ENCODE results near the gene PCDH8. TPM values are rescaled to one million over a fixed set of nuclear protein-coding genes. Genes with fewer than 3 reads are reported as not detected.

Gene PCDH8
- total and polyA plus RNA-seq, 4 donors: 8.4 to 56.0 (median 36.7) TPM

DNA sequence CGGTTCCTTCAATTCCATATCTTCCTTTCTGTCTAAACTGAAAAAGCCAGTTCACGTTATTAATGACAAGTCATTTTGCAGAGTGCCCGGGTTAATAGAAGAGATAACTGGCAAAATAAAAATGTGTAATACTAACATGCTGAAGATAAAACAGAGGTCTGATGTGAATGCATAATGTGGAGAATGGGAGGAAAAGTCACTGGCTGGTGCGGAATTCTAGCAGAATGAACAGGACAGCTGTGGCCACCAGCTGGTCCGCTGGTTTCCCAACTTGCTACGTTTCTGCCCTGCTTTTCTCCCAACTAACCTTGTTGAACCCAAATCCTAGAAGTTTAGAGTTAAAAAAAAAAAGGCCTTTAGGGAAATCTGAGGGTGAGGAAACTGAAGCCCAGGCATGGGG, 42.4 kb downstream of the PCDH8 start:
- Histone ChIP-seq H3K27ac (ENCODE audit: low read depth, low read length) (no peak overlapping the region), H3K4me3 (ENCODE audit: low read depth, low read length) (no peak overlapping the region), H3K4me1 (ENCODE audit: control insufficient read depth, insufficient read depth, low read length) (no peaks in the 10 kb centered on the region), H3K27me3 (ENCODE audit: control insufficient read depth, insufficient read depth, low read length) (no peaks in the 10 kb centered on the region), H3K36me3 (ENCODE audit: control insufficient read depth, insufficient read depth, low read length) (no peaks in the 10 kb centered on the region), H3K9me3 (ENCODE audit: control insufficient read depth, insufficient read depth, low read length) (no peaks in the 10 kb centered on the region)
- DNase-seq (ENCODE audit: low read depth in 4 of 6, low spot score in 6 of 6): no peak
- 100% methylated on average over 2 of the region's 6 CpGs for WGBS (ENCODE audit: insufficient coverage)

DNA sequence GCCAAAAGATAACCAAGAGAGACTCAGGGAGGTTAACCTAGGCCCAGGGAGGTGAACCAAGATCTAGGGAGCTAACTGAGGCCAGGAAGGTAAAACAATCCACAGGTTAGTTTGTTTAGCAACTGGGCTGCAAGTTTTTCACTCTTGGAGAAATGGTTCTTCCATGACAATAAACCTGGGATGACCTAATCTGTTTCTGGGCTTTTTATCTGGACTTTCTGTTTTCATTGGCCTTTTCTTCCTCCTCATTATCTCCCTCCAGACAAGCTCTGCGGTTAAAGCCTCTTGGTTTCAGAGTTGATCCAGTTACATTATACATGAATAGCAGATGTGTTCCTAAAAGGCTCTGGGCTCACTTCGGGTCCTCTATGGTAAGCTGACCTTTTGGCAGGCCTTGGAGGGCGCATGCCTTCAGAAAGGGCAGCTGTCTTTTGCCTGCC, 44.2 kb downstream of the PCDH8 start:
- Histone ChIP-seq H3K4me3 (ENCODE audit: low read depth, low read length) (no peak overlapping the region), H3K27me3 (ENCODE audit: control insufficient read depth, insufficient read depth, low read length) (no peaks in the 10 kb centered on the region), H3K9me3 (ENCODE audit: control insufficient read depth, insufficient read depth, low read length) (no peaks in the 10 kb centered on the region), H3K27ac (ENCODE audit: low read depth, low read length) (no peak overlapping the region), H3K4me1 (ENCODE audit: control insufficient read depth, insufficient read depth, low read length) (no peaks in the 10 kb centered on the region), H3K36me3 (ENCODE audit: control insufficient read depth, insufficient read depth, low read length) (no peaks in the 10 kb centered on the region)
- DNase-seq (ENCODE audit: low read depth in 4 of 6, low spot score in 6 of 6): no peak
- 73% methylated on average over 2 of the region's 3 CpGs for WGBS (ENCODE audit: insufficient coverage)

DNA sequence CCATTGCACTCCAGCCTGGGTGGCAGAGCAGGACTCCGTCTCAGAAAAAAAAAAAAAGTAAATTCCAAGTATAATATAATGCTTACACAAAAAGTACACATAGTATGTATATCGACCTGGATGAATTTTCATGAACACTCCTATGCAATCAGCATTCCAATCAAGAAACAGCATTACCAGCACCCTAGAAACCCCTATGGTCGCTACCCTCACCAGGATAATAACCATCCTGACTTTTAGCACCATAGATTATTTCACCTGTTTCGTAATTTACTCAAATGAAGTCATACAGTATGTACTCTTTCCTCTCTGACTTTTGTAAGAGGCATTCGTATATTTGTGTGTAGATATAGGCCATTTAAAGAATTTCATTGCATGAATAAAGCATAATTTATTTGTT, 47.6 kb downstream of the PCDH8 start:
- DNase-seq (ENCODE audit: low read depth in 4 of 6, low spot score in 6 of 6): no peak
- Histone ChIP-seq H3K9me3 (ENCODE audit: control insufficient read depth, insufficient read depth, low read length) (no peaks in the 10 kb centered on the region), H3K27me3 (ENCODE audit: control insufficient read depth, insufficient read depth, low read length) (no peaks in the 10 kb centered on the region), H3K27ac (ENCODE audit: low read depth, low read length) (no peak overlapping the region), H3K4me3 (ENCODE audit: low read depth, low read length) (no peak overlapping the region), H3K36me3 (ENCODE audit: control insufficient read depth, insufficient read depth, low read length) (no peaks in the 10 kb centered on the region), H3K4me1 (ENCODE audit: control insufficient read depth, insufficient read depth, low read length) (no peaks in the 10 kb centered on the region)
- 100% methylated on average over 2 of the region's 5 CpGs for WGBS (ENCODE audit: insufficient coverage)

DNA sequence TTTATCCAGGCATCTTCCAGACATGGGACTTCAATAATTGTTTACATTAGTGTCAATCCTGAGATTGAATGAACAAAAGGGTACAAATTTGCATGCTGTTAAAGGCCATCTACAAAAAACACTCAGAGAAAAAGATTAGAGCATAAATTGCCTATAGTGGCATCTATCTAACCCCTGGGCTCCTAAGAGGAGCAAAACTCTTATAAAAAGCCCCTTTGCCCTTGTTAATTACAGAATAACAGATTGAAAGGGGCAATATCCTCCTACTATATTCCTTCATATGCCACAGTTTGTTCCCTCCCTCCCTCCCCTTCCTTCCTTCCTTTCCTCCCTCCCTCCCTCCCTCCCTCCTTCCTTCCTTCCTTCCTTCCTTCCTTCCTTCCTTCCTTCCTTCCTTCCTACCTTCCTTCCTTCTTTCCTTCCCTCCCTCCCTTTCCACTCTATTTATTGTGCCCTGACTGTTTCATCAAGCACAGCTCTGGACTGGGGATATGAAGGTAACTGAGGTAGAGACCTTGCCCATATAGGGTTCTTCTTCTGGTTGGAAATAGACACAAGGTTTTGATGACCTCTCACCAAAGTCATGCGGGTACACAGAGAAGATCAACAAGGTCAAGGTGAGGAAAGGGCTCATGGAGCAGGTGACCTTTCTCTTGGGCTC, 49.5 kb downstream of the PCDH8 start:
- DNase-seq (ENCODE audit: low read depth in 4 of 6, low spot score in 6 of 6): no peak
- no peaks in the 10 kb centered on the region for H3K4me1 ChIP-seq (ENCODE audit: control insufficient read depth, insufficient read depth, low read length)
- H3K27me3 ChIP-seq (ENCODE audit: control insufficient read depth, insufficient read depth, low read length): no peaks in the 10 kb centered on the region
- no peak overlapping the region for H3K27ac ChIP-seq (ENCODE audit: low read depth, low read length)
- H3K36me3 ChIP-seq (ENCODE audit: control insufficient read depth, insufficient read depth, low read length): no peaks in the 10 kb centered on the region
- no peak overlapping the region for H3K4me3 ChIP-seq (ENCODE audit: low read depth, low read length)
- no peaks in the 10 kb centered on the region for H3K9me3 ChIP-seq (ENCODE audit: control insufficient read depth, insufficient read depth, low read length)
- 0% methylated on average over 1 of the region's 1 CpG for WGBS (ENCODE audit: insufficient coverage)

DNA sequence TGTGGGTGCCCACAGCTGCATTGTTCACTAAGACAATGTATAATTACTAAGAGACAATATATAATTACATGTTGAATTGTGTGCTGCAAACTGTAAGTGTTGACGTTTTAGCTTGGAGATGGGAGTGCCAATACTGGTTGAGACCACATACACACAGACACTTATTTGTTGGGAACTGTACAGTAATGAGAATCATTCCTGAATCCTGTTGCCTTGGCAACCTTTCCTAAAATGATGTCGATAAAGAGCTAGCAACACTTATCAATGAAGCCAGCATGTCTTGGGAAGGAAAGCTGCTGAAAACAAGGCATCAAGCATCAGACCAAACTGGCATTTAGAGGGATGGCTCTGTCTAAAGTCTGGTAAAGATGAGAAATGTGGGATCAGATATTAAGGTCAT, 51.3 kb downstream of the PCDH8 start:
- no peaks in the 10 kb centered on the region for H3K9me3 ChIP-seq (ENCODE audit: control insufficient read depth, insufficient read depth, low read length)
- DNase-seq (ENCODE audit: low read depth in 4 of 6, low spot score in 6 of 6): peak in 4 of 6 donors; percentile 22 to 96 (median 68)
- no peak overlapping the region for H3K4me3 ChIP-seq (ENCODE audit: low read depth, low read length)
- no CpG with 5 or more reads among the region's 2 CpGs for WGBS (ENCODE audit: insufficient coverage)
- no peak overlapping the region for H3K27ac ChIP-seq (ENCODE audit: low read depth, low read length)
- no peaks in the 10 kb centered on the region for H3K4me1 ChIP-seq (ENCODE audit: control insufficient read depth, insufficient read depth, low read length)
- no peaks in the 10 kb centered on the region for H3K27me3 ChIP-seq (ENCODE audit: control insufficient read depth, insufficient read depth, low read length)
- H3K36me3 ChIP-seq (ENCODE audit: control insufficient read depth, insufficient read depth, low read length): no peaks in the 10 kb centered on the region

DNA sequence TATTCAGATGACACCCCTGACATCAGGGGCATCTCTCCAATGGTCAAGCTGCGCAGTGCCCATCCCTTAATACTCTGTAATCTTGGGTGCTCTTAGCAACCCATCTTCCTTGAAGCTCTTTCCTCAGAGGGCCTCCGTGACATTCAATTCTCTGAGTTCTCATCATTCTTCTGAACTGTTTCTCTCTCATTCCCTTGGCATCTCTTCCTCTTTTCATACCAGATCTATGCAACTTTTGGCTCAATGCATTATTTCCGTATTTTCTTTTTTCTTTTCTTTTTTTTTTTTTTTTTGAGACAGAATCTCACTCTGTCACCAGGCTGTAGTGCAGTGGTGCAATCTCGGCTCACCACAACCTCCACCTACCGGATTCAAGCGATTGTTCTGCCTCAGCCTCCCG, 53.9 kb downstream of the PCDH8 start:
- no peak overlapping the region for H3K4me3 ChIP-seq (ENCODE audit: low read depth, low read length)
- no peak for DNase-seq (ENCODE audit: low read depth in 4 of 6, low spot score in 6 of 6)
- 97% methylated on average over 5 of the region's 7 CpGs for WGBS (ENCODE audit: insufficient coverage)
- H3K4me1 ChIP-seq (ENCODE audit: control insufficient read depth, insufficient read depth, low read length): no peaks in the 10 kb centered on the region
- H3K27me3 ChIP-seq (ENCODE audit: control insufficient read depth, insufficient read depth, low read length): no peaks in the 10 kb centered on the region
- no peaks in the 10 kb centered on the region for H3K9me3 ChIP-seq (ENCODE audit: control insufficient read depth, insufficient read depth, low read length)
- no peaks in the 10 kb centered on the region for H3K36me3 ChIP-seq (ENCODE audit: control insufficient read depth, insufficient read depth, low read length)
- H3K27ac ChIP-seq (ENCODE audit: low read depth, low read length): no peak overlapping the region

DNA sequence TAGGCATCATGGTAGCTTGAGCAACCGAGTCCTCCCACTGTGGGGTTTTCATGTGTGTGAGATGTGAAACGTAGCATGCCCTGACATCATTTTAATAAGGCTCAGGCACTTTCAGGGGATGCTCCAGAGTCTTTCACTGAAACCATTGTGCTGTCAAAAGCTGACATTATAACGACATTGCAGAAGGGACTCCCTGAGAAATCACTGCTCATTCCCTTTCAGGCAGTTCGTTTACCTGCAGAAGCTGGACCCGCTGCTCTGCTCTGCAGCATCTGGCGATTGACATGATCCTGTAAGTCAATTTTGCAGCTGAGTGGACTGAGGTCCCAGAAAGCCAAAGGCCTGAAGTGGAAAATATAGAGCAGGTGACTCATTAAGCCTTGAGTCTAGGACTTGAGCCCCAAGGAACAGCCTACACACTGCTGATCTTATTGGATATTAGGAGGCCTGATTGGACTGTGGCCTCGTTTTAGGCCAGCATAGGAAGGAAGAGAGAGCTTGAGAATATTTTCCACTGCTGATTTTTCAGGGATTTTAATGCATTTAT, 54.9 kb downstream of the PCDH8 start:
- peak in 1 of 6 donors; percentile 52 for DNase-seq (ENCODE audit: low read depth in 4 of 6, low spot score in 6 of 6)
- Histone ChIP-seq H3K9me3 (ENCODE audit: control insufficient read depth, insufficient read depth, low read length) (no peaks in the 10 kb centered on the region), H3K27ac (ENCODE audit: low read depth, low read length) (no peak overlapping the region), H3K4me3 (ENCODE audit: low read depth, low read length) (no peak overlapping the region), H3K27me3 (ENCODE audit: control insufficient read depth, insufficient read depth, low read length) (no peaks in the 10 kb centered on the region), H3K4me1 (ENCODE audit: control insufficient read depth, insufficient read depth, low read length) (no peaks in the 10 kb centered on the region), H3K36me3 (ENCODE audit: control insufficient read depth, insufficient read depth, low read length) (no peaks in the 10 kb centered on the region)
- 67% methylated on average over 5 of the region's 7 CpGs for WGBS (ENCODE audit: insufficient coverage)

Small RNA genes within 50 kb of the gene (small RNA-seq; reads per million reads assigned to genes)
- not detected for gene MIR759 (ENCODE audit: low replicate concordance)

Other genes starting within 250 kb of the PCDH8 start
- 1 to 10 TPM; 5.6 to 8.4 TPM for gene HNRNPA1L2, start 206.2 kb downstream of the PCDH8 start, total RNA-seq
- 10 to 100 TPM; 26.5 to 28.6 TPM for gene HNRNPA1L2, start 206.2 kb downstream of the PCDH8 start, polyA plus RNA-seq (ENCODE audit: insufficient read length in 2 of 2)
- gene SUGT1, start 195.8 kb downstream of the PCDH8 start, total RNA-seq: 10 to 100 TPM; 44.6 to 62.7 TPM
- gene SUGT1, start 195.8 kb downstream of the PCDH8 start, polyA plus RNA-seq (ENCODE audit: insufficient read length in 2 of 2): 10 to 100 TPM; 47.7 to 50.1 TPM
- 1 to 10 TPM; 4.7 to 7.8 TPM for gene CNMD, start 108.8 kb downstream of the PCDH8 start, total RNA-seq
- 10 to 100 TPM; 11.6 to 22.4 TPM for gene CNMD, start 108.8 kb downstream of the PCDH8 start, polyA plus RNA-seq (ENCODE audit: insufficient read length in 2 of 2)
- 10 to 100 TPM in 1 of 2 donors, 1 to 10 TPM in 1; 1.5 to 38.6 TPM for gene OLFM4, start 180.2 kb upstream of the PCDH8 start, total RNA-seq
- under 1 TPM; 0.43 to 0.80 TPM for gene OLFM4, start 180.2 kb upstream of the PCDH8 start, polyA plus RNA-seq (ENCODE audit: insufficient read length in 2 of 2)